Neural progenitor cell (in vitro differentiated cells): ENCODE measurements around the gene TLR1.

ENCODE experiments used
- EZH2 ChIP-seq: fragments of 200-600 bp; sonication (generic); IDR thresholded peaks from 2 replicates; pipeline ENCODE4 v1.6.1; 2017; ENCODE audit warnings: antibody characterized with exemption, mild to moderate bottlenecking, moderate library complexity
- EZH2phosphoT487 ChIP-seq: fragments of 200-600 bp; sonication (generic); IDR thresholded peaks from 2 replicates; pipeline ENCODE4 v1.6.1; 2017; ENCODE audit warnings: antibody characterized with exemption
- TF ChIP-seq, protein P1 (sequence below): fragments of 200-600 bp; sonication (generic); IDR thresholded peaks from 2 replicates; pipeline ENCODE4 v1.5.1; 2017; ENCODE audit warnings: antibody characterized with exemption, mild to moderate bottlenecking

DNA sequence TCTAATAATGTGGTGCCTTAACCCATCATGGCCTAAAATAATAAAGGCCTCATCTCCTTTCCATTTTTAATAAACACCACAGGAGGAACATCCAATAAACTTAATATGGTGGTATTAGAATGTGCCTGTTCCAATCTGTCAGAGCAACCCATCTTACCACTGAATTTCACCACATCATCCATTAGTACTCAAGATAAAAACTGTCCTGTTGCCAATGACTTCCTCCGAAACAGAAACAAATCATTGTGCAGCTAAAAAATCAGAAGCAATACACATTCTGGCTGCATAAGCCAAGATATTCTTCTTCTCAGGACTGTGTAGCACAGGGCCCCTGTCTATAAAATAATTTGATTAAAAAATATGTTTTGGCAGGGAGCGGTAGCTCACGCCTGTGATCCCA, 40.3 kb downstream of the TLR1 start:
- TF ChIP-seq, protein P1, sequence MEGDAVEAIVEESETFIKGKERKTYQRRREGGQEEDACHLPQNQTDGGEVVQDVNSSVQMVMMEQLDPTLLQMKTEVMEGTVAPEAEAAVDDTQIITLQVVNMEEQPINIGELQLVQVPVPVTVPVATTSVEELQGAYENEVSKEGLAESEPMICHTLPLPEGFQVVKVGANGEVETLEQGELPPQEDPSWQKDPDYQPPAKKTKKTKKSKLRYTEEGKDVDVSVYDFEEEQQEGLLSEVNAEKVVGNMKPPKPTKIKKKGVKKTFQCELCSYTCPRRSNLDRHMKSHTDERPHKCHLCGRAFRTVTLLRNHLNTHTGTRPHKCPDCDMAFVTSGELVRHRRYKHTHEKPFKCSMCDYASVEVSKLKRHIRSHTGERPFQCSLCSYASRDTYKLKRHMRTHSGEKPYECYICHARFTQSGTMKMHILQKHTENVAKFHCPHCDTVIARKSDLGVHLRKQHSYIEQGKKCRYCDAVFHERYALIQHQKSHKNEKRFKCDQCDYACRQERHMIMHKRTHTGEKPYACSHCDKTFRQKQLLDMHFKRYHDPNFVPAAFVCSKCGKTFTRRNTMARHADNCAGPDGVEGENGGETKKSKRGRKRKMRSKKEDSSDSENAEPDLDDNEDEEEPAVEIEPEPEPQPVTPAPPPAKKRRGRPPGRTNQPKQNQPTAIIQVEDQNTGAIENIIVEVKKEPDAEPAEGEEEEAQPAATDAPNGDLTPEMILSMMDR: no peak
- TF ChIP-seq EZH2: no peak
- TF ChIP-seq EZH2phosphoT487: no peak
